NCI-H187 treated with DMSO at 0.1 percent for 48 hours (cell line): Measurements from ENCODE around the gene HSFX2.
"Not testable (repeated sequence)": the region's sequence is repeated elsewhere in the genome, so short reads cannot be mapped to it uniquely, and the experiment has no call there.

Source experiments
- DNase-seq: peaks from one replicate; lab custom pipeline; 2025; lab: John Stamatoyannopoulos, UW

Gene HSFX2, protein sequence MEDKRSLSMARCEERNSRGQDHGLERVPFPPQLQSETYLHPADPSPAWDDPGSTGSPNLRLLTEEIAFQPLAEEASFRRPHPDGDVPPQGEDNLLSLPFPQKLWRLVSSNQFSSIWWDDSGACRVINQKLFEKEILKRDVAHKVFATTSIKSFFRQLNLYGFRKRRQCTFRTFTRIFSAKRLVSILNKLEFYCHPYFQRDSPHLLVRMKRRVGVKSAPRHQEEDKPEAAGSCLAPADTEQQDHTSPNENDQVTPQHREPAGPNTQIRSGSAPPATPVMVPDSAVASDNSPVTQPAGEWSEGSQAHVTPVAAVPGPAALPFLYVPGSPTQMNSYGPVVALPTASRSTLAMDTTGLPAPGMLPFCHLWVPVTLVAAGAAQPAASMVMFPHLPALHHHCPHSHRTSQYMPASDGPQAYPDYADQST

DNA sequence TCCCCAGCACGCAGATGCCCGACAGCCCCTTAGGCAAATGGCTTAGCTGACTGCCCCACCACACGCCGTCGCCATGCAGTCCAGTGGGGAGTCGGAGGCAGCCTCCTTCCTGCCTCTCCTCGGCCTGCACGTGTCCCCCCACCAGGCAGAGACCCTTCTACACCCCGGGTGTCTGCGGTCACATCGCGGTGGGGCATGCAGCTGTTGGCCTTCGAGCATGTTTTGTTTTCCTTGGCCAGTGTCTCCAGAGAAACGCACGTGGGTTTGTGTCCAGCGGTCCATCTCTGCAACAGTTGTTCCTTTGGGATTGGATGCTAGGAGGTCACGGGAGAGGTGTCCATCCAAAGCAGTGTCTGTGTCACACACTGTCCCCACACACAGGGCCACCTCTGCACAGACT lies at the start of gene HSFX2:
TSS of gene HSFX2 (minus strand) at position 101 of the 400 bp plus-strand sequence. CDS start 614 bp downstream, outside the sequence.
- not testable (repeated sequence) for DNase-seq

DNA sequence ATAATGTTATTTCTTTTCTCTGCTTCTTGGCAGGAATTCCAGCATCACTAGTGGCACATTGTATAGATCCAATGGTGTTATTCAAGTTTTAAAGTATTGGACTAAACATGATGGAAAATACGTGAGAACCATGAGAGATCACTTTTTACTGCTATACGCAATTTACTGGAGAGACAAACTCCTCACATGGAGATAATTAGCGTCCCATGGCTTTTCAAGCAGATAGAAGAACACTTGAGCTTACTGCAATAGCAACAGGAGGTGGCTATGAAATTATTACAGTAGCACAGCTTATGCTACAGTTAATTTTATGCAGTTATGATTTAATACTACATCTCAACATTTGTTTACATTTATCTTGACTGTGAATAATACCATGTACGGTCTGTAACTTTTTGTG lies 48.4 kb upstream of the HSFX2 start:
- no peak for DNase-seq

DNA sequence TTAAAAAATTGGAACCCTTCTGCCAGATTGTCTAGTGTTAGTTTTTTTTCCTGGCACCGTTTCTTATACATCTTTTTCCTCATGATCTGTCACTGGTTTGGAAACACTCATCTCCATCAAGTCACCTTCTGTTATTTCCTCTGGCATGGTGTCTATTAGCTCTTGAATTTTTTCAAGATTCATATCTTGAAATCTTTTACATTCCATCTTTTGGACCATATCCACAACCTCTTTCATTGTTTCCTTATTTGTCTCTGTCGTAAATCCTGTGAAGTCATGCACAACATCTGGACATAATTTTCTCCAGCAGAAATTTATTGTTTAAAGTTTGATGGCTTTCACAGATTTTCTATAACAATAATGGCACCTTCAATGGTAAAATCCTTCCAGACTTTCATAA lies 46.7 kb upstream of the HSFX2 start:
- no peak for DNase-seq

DNA sequence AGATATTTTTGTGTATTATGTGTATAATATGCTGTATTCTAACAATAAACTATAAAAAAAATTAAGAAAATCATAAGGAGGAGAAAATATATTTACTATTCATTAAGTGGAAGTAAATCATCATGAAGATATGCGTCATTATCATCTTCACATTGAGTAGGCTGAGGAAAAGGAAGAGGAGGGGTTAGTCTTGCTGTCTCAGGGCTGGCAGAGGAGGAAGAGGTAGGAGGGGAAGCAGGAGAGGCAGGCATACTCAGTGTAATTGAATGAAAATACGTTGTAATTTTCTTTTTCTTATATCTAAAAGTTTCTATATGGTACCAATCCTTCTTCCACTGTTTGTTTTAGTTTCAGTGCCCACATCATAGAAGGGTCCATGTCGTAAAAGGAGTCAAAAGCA lies 46.3 kb upstream of the HSFX2 start:
- DNase-seq: no peak

DNA sequence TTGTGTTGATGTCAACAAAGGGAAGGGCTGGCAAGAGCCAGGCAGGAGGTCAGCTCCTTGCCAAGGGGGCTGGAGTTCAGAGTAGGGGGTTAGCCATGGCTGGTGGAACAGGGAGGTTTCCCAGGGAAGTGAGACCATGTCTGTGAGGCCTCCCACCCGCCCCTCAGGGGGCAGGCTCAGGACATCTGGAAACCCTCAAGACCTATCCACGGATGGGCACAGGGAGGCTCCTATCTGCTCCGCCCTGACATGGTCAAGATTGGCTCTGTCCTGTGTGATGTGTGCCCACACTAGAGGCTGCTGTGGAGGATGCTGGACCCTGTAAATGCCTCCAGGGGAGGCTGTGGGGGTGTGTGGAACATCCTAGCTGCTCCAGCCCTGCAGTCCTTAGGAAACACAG lies 44.5 kb upstream of the HSFX2 start:
- no peak for DNase-seq

DNA sequence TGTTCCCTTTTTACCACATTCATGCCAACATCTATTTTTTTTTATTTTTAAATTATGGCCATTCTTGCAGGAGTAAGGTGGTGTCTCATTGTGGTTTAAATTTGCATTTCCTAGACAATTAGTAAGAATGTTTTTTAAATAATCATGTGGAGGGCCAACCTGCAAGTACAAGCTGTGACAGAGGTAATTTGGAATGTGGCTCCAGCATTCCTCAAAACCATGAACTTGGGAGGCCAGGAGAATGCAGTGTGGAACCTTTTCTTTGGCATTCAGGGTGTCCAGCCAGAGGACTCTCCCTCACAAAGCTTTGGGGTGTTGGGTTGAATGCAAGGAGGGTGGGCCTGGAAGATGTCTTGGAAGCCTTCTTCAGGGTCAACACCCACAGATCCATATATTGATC lies 43.7 kb upstream of the HSFX2 start:
- no peak for DNase-seq

DNA sequence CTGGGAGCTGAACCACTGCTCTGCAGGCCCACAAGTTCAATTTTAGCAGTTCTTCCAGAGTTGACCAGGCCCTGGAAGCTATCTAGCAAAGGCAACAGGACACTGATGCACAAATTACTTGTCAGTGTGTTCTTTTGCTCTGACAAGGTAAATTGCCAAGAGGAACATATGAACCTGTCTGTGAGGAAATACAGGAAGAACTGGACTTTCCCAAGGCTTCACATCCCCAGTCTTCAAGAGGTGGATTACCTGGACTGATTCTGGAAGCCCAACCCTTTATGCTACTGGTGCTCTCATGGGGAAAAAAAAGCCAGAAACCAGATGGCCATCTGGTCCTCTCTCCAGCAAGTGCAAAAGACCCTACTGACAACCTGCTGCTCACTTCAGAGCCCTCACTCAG lies 38.4 kb upstream of the HSFX2 start:
- DNase-seq: no peak

DNA sequence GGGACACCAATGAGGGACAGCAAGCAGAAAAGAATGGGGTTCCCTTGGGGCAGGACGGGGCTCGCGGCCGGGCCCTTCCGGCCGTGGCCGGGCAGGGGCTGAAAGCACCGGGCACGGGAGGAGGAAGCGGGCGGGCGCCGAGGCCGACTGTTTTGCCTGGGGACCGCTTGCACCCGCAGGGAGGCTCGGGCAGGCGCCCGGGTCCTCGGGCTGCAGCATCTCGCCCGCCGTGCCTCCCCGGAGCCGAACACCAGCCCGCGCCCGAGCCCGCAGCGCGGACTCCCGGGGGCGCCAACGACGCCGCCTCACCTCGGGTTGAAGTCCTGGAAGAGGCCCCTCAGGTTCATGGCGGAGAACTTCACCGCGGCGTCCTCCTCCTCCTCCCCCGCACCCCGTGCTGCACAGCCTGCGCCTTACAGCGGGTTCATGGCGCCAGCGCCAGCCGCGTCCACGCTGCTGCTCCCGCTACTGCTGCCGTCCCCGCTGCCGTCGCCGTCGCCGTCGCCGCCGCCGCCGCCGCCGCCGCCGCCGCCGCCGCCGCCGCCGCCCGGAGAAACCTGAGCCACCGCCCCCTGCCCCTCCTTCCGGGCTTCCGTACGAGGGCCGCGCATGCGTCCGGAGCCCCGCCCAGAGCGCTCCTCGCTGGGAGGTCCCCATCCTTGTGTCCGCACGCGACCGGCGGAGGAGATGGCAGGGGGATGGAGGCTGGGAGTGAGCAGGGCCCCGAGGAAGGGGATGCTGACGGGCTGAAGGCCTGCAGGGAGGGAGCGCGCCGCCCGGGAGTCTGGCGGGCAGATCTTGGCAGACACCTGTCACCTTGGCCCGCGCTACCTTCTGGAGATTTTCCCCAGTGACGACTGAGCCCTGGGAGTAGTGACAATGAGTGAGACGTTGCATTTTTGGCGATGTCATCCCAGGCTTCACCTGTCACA lies 36.4 kb upstream of the HSFX2 start, which contains the start of gene TMEM185A:
TSS of gene TMEM185A (minus strand) at position 559 of the 932 bp plus-strand sequence. CDS start at position 347, 212 bp downstream.
- peak; percentile 30 for DNase-seq

DNA sequence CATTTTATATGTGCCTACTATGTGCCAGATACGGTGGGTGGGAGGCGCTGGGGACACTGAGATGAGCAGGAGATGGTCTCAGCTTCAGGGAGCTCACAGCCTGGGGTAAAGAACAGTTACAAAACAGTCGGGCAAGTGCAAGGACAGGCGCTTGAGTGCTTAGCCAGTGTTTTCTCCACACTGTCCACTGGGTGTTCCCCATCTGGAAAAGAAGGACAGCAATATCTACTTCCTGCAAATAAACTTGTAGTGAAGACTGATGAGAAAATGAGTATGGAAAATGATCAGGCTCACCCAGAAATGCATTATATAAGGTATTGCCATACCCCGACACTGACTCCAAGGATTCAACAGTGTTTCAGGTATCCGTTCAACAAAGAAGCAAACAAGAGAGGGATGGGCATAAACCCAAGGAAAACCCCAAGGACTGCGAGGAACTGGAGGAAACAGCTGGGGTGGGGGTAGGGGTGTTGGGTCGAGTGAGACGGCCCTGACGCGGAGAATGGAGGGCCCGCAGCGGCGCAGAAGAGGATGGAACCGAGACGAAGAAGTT lies 35.6 kb upstream of the HSFX2 start:
- DNase-seq: no peak

DNA sequence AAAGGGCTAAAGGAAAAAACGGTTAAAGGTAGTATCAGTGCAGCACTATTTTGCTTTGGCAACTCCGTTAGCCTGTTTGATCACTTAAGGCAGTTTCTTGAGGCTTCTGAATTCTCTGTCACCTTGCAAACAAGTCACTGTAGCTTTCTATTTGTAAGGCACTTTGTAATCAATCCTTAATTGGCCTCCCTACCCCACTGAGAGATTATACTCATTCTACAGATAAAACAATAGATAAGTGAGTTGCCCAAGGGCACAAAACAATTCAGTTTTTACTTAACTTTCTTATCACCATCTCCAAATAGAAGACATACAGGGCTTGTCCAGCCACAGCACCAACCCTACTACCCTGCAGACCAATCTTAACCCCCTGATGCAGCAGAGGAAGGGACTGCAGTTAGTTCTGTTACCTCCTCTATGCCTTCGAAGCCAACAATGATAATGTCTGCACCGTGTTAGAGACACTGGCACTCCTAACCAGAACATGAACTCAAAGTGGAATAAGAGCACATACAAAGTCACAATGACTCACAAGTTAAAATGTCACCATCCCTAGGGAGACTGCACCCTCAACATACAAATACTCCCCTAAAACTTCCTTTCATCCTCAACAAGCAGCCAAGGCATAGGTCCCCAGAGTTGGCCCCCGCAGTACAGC lies 34.7 kb upstream of the HSFX2 start:
- DNase-seq: no peak

DNA sequence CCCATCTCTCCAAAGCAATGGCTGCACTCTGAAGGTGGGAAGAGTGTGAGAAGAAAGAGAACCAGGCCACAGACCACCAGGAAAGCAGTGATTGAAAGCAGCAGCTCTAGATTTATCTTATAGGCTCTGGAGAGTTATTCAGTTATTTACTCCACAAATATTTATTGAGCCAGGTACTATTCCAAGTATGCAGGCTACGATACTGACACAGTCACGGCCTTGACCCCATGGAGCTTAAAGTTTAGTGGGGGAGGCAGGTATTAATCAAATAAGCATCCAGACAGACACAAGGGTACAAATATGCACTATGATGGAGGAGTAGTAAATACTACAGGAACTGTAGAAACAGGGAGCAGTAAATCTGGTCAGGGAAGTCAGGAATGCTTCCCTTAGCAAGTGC lies 33.7 kb upstream of the HSFX2 start:
- no peak for DNase-seq

DNA sequence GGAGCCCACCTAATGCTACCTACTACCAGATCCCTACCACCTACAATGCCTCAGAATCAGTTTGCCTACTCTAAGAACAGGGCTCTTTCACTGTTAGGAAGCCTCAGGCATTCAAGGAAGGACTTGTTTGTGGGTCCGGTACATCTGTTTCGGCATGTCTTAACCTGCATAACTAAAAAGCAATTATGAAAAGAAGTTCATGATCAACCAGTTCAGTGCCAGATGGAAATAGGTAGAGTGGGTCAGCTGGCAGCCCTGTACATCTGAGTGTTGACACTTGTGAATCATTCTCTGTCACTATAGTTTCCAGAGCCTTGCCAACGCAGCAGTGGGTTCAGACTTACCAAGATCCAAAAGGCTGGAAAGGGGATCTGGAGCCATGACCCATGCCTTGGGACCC lies 33.2 kb upstream of the HSFX2 start:
- DNase-seq: no peak

DNA sequence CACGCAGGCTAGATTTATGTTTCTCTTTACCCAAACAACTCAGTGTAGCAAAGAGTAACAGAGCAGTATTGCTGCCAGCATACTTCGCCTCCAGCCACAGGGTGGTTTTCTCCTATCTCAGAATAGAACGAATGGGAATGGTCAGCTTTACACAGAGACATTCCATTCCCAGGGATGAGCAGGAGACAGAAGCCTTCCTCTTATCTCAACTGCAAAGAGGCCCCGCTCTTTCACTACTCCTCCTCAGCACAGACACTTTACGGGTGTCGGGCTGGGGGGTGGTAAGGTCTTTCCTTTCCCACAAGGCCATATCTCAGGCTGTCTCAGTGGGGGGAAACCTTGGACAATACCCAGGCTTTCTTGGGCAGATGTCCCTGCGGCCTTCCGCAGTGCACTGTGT lies 31.7 kb upstream of the HSFX2 start:
- DNase-seq: not testable (repeated sequence)

DNA sequence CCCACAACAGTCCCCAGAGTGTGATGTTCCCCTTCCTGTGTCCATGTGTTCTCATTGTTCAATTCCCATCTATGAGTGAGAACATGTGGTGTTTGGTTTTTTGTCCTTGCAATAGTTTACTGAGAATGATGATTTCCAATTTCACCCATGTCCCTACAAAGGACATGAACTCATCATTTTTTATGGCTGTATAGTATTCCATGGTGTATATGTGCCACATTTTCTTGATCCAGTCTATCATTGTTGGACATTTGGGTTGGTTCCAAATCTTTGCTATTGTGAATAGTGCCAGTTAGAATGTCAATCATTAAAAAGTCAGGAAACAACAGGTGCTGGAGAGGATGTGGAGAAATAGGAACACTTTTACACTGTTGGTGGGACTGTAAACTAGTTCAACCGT lies 24.5 kb upstream of the HSFX2 start:
- not testable (repeated sequence) for DNase-seq

DNA sequence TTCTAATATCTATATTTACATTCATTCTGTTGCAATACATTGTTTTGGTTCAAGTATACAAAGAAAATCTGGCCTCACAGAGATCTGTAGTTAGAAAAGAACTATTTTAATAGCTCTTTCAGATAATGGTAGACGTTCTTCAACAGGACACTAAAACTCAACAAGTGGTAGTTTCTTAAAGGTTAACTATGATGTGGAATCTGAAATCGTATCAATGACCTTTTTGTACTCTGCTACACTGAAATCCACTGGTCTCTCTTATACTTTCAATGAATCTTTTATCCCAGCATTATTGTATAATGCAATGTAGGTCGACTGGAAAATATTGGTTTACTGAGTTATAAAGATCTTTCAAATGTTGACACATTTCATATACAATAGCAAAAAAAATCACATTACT lies 23.8 kb upstream of the HSFX2 start:
- no peak for DNase-seq

DNA sequence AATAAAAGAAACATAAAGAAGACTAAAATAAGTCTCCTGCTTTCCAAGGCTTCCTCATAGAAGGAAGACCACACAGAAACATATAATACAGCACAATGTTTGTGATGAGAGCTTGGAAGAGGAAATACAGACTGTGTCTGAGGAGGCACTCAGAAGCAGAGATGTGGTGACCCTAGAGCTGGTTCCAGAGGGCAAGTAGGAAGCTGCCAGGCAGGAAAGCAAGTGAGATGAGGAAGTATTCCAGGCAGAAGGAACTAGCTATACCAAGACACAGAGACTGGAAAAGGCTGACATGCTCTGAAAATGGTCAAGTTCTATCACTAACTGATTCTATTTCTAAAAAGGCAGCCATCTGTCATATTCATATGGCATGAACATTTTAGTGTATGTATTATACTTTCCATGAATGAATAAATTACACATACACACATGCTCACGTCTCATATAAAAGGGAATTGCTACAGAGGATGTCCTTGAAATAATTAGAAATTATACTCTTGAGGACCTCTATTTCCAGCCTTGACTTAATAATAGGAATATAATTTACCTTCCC lies 16.6 kb upstream of the HSFX2 start:
- no peak for DNase-seq

DNA sequence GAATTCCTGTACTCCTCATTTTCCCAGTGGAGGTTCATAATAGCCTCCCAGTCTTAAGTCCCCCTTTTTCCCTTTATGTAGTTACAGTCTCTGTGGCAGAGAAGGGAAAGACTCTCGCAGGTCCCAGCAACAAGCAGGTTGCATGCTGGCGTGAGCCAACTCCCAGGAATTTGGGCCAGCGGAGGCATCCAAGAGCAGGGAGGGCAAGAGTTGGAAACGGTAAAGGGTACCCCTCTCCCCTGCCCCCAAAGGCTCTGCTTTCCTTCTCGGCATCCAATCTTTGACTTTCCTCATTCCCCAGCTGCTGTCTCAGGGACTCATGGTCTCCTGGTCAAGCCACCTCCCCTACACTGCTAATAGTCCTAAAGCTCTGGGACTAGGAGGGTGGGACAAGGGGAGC lies 15.4 kb upstream of the HSFX2 start:
- DNase-seq: no peak

DNA sequence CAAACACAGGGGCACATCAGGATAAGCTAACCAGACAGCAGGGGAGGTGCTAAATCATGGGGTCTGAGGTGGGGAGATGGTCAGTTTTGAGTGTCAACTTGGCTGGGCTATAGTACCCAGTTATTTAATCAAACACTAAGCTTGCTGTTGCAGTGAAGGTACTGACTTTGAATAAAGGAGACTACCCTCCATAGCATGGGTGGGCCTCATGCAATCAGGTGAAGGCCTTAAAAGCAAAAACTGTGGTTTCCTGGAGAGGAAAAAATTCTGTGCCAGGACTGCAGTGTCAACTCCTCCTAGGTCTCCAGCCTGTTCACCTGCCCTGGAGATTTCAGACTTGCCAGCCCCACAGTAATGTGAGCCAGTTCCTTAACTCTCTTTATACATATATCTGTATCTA lies 12.6 kb upstream of the HSFX2 start:
- no peak for DNase-seq

DNA sequence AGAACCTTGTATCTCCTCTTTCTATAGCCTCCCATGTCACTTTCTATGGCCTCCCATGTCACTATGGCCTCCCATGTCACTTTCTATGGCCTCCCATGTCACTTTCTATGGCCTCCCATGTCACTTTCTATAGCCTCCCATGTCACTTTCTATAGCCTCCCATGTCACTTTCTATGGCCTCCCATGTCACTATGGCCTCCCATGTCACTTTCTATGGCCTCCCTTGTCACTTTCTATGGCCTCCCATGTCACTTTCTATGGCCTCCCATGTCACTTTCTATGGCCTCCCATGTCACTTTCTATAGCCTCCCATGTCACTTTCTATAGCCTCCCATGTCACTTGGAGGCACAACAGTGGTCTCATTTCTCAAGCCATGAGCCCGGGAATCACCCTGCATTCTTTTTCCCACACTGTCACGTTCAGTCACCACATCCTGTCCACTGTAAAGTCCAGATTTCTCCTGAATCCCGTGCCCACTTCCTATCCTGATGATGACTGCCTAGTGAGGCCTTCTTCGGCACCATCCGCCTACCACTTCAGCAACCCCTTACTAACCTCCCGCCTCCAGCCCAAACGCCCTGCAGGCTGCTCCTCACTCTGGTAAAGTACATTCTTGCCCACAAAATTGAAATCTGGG lies 10.3 kb upstream of the HSFX2 start:
- DNase-seq: not testable (repeated sequence)

DNA sequence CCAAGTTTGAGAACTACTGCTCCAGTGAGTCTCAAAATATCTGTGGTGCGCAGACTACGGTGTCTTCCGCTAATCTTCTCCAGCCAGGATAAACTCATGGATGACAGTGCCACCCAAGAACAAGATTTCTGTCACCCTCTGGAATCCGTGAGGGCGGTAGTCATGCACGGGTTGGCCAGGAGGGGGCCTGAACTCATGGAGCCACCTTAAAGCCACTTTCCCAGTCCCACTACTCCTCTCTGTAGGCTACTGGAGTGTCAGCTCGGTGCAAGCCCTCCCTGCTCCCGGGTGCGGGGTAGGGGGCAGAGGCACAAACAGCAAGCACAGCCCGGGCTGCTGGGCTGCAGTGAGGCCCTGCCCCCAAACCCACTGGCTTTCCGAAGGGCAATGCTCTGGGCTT lies 3.5 kb upstream of the HSFX2 start:
- not testable (repeated sequence) for DNase-seq

DNA sequence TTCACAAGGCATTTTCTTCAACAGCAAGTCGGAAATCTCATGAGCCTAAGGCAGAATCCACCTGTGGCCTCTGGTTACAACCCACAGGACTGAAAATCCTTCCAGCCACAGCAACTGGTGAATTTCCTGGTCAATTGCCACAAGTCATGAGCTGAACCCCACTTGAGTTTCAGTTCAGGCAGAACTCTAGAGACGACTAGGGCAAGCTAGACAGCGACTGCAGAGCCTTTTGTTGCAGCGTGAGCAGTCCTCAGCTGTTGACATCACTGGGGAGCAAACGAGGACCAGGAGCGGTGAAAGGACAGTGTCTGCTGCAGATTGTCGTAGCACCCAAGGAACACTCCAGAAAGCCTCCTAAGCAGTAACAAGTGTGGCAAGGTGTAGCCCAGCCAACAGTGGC lies 829 bp upstream of the HSFX2 start:
- DNase-seq: not testable (repeated sequence)
